HCT116 (cell line): ENCODE results near the gene MYLIP. TPM values are rescaled to one million over a fixed set of nuclear protein-coding genes. Genes with fewer than 3 reads are reported as not detected.

Experiments
- ATAC-seq: fragments of 200-7000 bp; cut with Tn5 transposase; 2 replicates; pipeline ENCODE4 v1.9.1; 2020; ENCODE audit warnings: mild to moderate bottlenecking, moderate library complexity
- BruUV-seq: library from RNA; stranded (reverse); fragments of 400-500 nt; replicated peaks from 2 replicates; lab custom pipeline; 2021; lab: Mats Ljungman, UMichigan
- CTCF ChIA-PET: fragments of 300-600 bp; sonication (Branson Sonifier 250); formaldehyde crosslinking; loops from one replicate; lab custom pipeline; 2021; ENCODE audit warnings: antibody characterized with exemption; lab: Charles Lee
- POLR2A ChIA-PET: fragments of 300-600, 350-600 bp; sonication (Branson Sonifier 250); formaldehyde crosslinking; loops from one replicate; lab custom pipeline; 2021; ENCODE audit warnings: antibody characterized with exemption; lab: Charles Lee
- RAD21 ChIA-PET, 2 experiments: fragments of 300-600 bp; sonication (Branson Sonifier 250); formaldehyde crosslinking; loops; one replicate each; lab custom pipeline; 2023; ENCODE audit warnings: low total read pairs in 2 of 2; ENCODE audit not compliant: uncharacterized antibody in 2 of 2, unreplicated experiment in 2 of 2, low non-redundant PET in 1 of 2; lab: Charles Lee
- DNase-seq: peaks from one replicate; pipeline ENCODE4 v3.0.0-alpha.2; 2010; ENCODE audit warnings: low read depth, low spot score
- H2AFZ ChIP-seq: fragments of 200-600 bp; shearing (Covaris generic), sonication (generic); 2 replicates; pipeline ENCODE4 v1.6.1; 2017; ENCODE audit warnings: low read depth, mixed run types, mixed read lengths, antibody characterized with exemption, low read length; ENCODE audit not compliant: poor library complexity, severe bottlenecking
- H3K27ac ChIP-seq: 2 replicates; pipeline ENCODE4 v1.5.1; 2012; ENCODE audit warnings: low read depth, low read length
- H3K27me3 ChIP-seq: fragments of 200-600 bp; sonication (generic); 2 replicates; pipeline ENCODE4 v1.6.1; 2016; ENCODE audit warnings: mixed run types, low read length, mixed read lengths; ENCODE audit not compliant: insufficient read depth
- H3K36me3 ChIP-seq, 2 experiments: fragments of 200-500 bp in 1 of 2; fragments of 200-600 bp in 1 of 2; sonication (Bioruptor generic) in 1 of 2; sonication (generic) in 1 of 2; 2 replicates each; pipeline versions ENCODE4 v1.5.1 to v1.6.1; 2014 to 2016; ENCODE audit warnings: low read length in 2 of 2, inconsistent platforms in 1 of 2, mixed read lengths in 1 of 2, mixed run types in 1 of 2; ENCODE audit not compliant: insufficient read depth in 2 of 2, control insufficient read depth in 1 of 2
- H3K4me1 ChIP-seq, 2 experiments: fragments of 200-600 bp in 1 of 2; sonication (generic) in 1 of 2; 2 replicates each; pipeline versions ENCODE4 v1.5.1 to v1.6.1; 2012 to 2017; ENCODE audit warnings: low read length in 2 of 2, inconsistent platforms in 1 of 2, mild to moderate bottlenecking in 1 of 2, mixed read lengths in 1 of 2, mixed run types in 1 of 2, moderate library complexity in 1 of 2; ENCODE audit not compliant: insufficient read depth in 2 of 2, control insufficient read depth in 1 of 2
- H3K4me2 ChIP-seq: fragments of 200-600 bp; sonication (generic); 2 replicates; pipeline ENCODE4 v1.6.1; 2017; ENCODE audit warnings: mixed run types, low read length, mixed read lengths
- H3K4me3 ChIP-seq, 2 experiments: fragments of 200-600 bp in 1 of 2; sonication (generic) in 1 of 2; replicated peaks in 1 of 2; 2 replicates each; pipeline ENCODE4 v1.5.1; 2011 to 2016; ENCODE audit warnings: low read length in 2 of 2, control low read depth in 1 of 2, low read depth in 1 of 2, mild to moderate bottlenecking in 1 of 2, mixed read lengths in 1 of 2, mixed run types in 1 of 2
- H3K79me2 ChIP-seq: fragments of 200-600 bp; sonication (generic); 2 replicates; pipeline ENCODE4 v1.6.1; 2017; ENCODE audit warnings: mild to moderate bottlenecking, mixed run types, low read length, moderate library complexity, mixed read lengths; ENCODE audit not compliant: insufficient read depth
- H3K9ac ChIP-seq: fragments of 200-600 bp; sonication (generic); 2 replicates; pipeline ENCODE4 v1.6.1; 2016; ENCODE audit warnings: low read length, mixed read lengths
- H3K9me2 ChIP-seq: fragments of 200-600 bp; sonication (generic), shearing (Covaris generic); 2 replicates; pipeline ENCODE4 v1.6.1; 2017; ENCODE audit warnings: mixed run types, mild to moderate bottlenecking, moderate library complexity; ENCODE audit not compliant: insufficient read depth
- H3K9me3 ChIP-seq, 2 experiments: fragments of 200-500 bp in 1 of 2; fragments of 200-600 bp in 1 of 2; sonication (Bioruptor generic) in 1 of 2; sonication (generic) in 1 of 2; 2 replicates each; pipeline ENCODE4 v1.6.1; 2014 to 2017; ENCODE audit warnings: low read length in 2 of 2, mixed read lengths in 2 of 2, inconsistent platforms in 1 of 2, low read depth in 1 of 2, mild to moderate bottlenecking in 1 of 2, mixed run types in 1 of 2, moderate library complexity in 1 of 2; ENCODE audit not compliant: control insufficient read depth in 1 of 2, insufficient read depth in 1 of 2
- H4K20me1 ChIP-seq: fragments of 200-600 bp; sonication (generic), shearing (Covaris generic); 2 replicates; pipeline ENCODE4 v1.6.1; 2017; ENCODE audit warnings: mixed run types, mild to moderate bottlenecking, moderate library complexity; ENCODE audit not compliant: insufficient read depth
- CBX3 ChIP-seq: IDR thresholded peaks from 2 replicates; pipeline ENCODE4 v1.6.1; 2012; ENCODE audit warnings: low read depth
- CEBPB ChIP-seq: IDR thresholded peaks from 2 replicates; pipeline ENCODE4 v1.6.1; 2012; ENCODE audit warnings: low read depth
- EZH2 ChIP-seq: fragments of 200-600 bp; sonication (generic); IDR thresholded peaks from 2 replicates; pipeline ENCODE4 v1.6.1; 2017; ENCODE audit warnings: antibody characterized with exemption, mixed run types
- EZH2phosphoT487 ChIP-seq: fragments of 200-600 bp; IDR thresholded peaks from 2 replicates; pipeline ENCODE4 v1.6.1; 2018; ENCODE audit warnings: antibody characterized with exemption, borderline replicate concordance
- POLR2A ChIP-seq: IDR thresholded peaks from 2 replicates; pipeline ENCODE4 v1.7.0; 2011; ENCODE audit warnings: borderline replicate concordance; ENCODE audit not compliant: insufficient read depth, insufficient read length; ENCODE audit errors: extremely low read depth
- POLR2AphosphoS5 ChIP-seq: IDR thresholded peaks from 2 replicates; pipeline ENCODE4 v1.6.1; 2011; ENCODE audit warnings: mild to moderate bottlenecking, low read depth, low read length, moderate library complexity
- SIN3A ChIP-seq: IDR thresholded peaks from 2 replicates; pipeline ENCODE4 v1.6.1; 2012; ENCODE audit warnings: low read depth
- SP1 ChIP-seq: IDR thresholded peaks from 2 replicates; pipeline ENCODE4 v1.6.1; 2012; ENCODE audit warnings: low read depth
- SRF ChIP-seq: IDR thresholded peaks from 2 replicates; pipeline ENCODE4 v1.6.1; 2012; ENCODE audit warnings: low read depth
- TCF7L2 ChIP-seq: IDR thresholded peaks from 2 replicates; pipeline ENCODE4 v1.7.0; 2011; ENCODE audit warnings: borderline replicate concordance, inconsistent platforms; ENCODE audit not compliant: insufficient read depth, insufficient read length; ENCODE audit errors: extremely low read depth
- YY1 ChIP-seq: IDR thresholded peaks from 2 replicates; pipeline ENCODE4 v1.6.1; 2011; ENCODE audit warnings: low read length, low read depth, moderate library complexity, mild to moderate bottlenecking; ENCODE audit not compliant: insufficient replicate concordance; ENCODE audit errors: extremely low read depth
- ZNF274 ChIP-seq: fragments of 200-500 bp; sonication (Bioruptor generic); IDR thresholded peaks from 2 replicates; pipeline ENCODE4 v1.6.1; 2014; ENCODE audit warnings: mild to moderate bottlenecking, low read depth, low read length, inconsistent platforms
- intact Hi-C: fragments of 100-400 bp; cut with micrococcal nuclease; formaldehyde crosslinking; loops from 2 replicates; pipeline ENCODE4 v1.10.0; 2022
- total RNA-seq: library from RNA; stranded (reverse); gene quantifications from one replicate; pipeline ENCODE4 v1.2.1, GENCODE V29; 2021; ENCODE audit not compliant: unreplicated experiment
- TF ChIP-seq, protein P1 (sequence below), 3 experiments: fragments of 200-600 bp in 1 of 3; sonication (generic) in 1 of 3; IDR thresholded peaks in 2 of 3; conservative IDR thresholded peaks in 1 of 3; 2 replicates each; pipeline ENCODE4 v1.5.1; 2012 to 2017; ENCODE audit warnings: low read depth in 2 of 3, low read length in 2 of 3, antibody characterized with exemption in 1 of 3, borderline replicate concordance in 1 of 3, control low read depth in 1 of 3, mild to moderate bottlenecking in 1 of 3, mixed read lengths in 1 of 3, mixed run types in 1 of 3, moderate library complexity in 1 of 3; ENCODE audit not compliant: insufficient read depth in 1 of 3
- TF ChIP-seq, protein P2 (sequence below): IDR thresholded peaks from 2 replicates; pipeline ENCODE4 v1.6.1; 2012
- TF ChIP-seq, protein P3 (sequence below): IDR thresholded peaks from 2 replicates; pipeline ENCODE4 v1.6.1; 2011; ENCODE audit warnings: mild to moderate bottlenecking, low read length, moderate library complexity; ENCODE audit not compliant: insufficient replicate concordance; ENCODE audit errors: extremely low read depth

MYLIP gene
- total RNA-seq, 1 experiment from 2014 or later, result 10.6 TPM

DNA sequence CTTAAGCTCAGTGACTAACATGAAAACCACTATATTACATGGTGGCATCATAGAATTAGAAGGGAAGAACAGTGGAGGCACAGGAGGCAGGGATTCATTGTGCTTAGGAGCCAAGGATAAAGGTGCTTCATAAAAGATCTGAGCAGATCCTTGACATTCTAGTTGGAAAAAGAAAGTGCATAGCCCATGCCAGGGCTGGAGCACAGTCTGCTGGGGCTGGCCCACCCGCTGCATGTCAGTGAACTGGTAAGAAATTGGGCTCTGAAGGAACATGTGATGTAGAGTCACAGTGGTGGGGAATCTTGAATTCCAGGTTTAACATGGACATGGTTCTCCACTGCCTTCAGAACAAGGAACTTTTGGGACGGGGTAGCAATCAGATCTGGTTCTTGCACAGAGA lies 20.4 kb downstream of the MYLIP start:
- no TSS peak for BruUV-seq
- ATAC-seq, result no peak

More for the DNA sequence above, 20.4 kb downstream of the MYLIP start:
- Histone ChIP-seq H4K20me1 (no peaks in the 10 kb centered on the region), H3K4me3 (no peak overlapping the region), H3K4me1 (no peaks in the 10 kb centered on the region), H3K27me3 (no peaks in the 10 kb centered on the region), H2AFZ (no peak overlapping the region), H3K9me2 (no peaks in the 10 kb centered on the region), H3K79me2 (no peaks in the 10 kb centered on the region), H3K4me2 (no peak overlapping the region), H3K27ac (no peak overlapping the region), H3K9me3 (no peaks in the 10 kb centered on the region), H3K9ac (no peak overlapping the region), H3K36me3 (peaks cover 12 to 24% of the 10 kb centered on the region in 2 experiments; a peak in 3 of 4 replicates)
- TF ChIP-seq TCF7L2 (no peak), YY1 (no peak), POLR2A (no peak), CEBPB (no peak), SP1 (no peak), CBX3 (no peak), EZH2phosphoT487 (no peak), ZNF274 (no peak), SRF (no peak), POLR2AphosphoS5 (no peak), SIN3A (no peak), EZH2 (no peak)
- TF ChIP-seq, protein P1, sequence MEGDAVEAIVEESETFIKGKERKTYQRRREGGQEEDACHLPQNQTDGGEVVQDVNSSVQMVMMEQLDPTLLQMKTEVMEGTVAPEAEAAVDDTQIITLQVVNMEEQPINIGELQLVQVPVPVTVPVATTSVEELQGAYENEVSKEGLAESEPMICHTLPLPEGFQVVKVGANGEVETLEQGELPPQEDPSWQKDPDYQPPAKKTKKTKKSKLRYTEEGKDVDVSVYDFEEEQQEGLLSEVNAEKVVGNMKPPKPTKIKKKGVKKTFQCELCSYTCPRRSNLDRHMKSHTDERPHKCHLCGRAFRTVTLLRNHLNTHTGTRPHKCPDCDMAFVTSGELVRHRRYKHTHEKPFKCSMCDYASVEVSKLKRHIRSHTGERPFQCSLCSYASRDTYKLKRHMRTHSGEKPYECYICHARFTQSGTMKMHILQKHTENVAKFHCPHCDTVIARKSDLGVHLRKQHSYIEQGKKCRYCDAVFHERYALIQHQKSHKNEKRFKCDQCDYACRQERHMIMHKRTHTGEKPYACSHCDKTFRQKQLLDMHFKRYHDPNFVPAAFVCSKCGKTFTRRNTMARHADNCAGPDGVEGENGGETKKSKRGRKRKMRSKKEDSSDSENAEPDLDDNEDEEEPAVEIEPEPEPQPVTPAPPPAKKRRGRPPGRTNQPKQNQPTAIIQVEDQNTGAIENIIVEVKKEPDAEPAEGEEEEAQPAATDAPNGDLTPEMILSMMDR (IDR thresholded peaks at IDR 0.05 in 2 of 3, conservative IDR thresholded peaks at IDR 0.05 in 1 of 3; ENCODE audit: borderline replicate concordance in 1 of 3, insufficient read depth in 1 of 3, low read depth in 2 of 3, low read length in 2 of 3), result no peak
- TF ChIP-seq, protein P2, sequence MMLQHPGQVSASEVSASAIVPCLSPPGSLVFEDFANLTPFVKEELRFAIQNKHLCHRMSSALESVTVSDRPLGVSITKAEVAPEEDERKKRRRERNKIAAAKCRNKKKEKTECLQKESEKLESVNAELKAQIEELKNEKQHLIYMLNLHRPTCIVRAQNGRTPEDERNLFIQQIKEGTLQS, result no peak
- TF ChIP-seq, protein P3, sequence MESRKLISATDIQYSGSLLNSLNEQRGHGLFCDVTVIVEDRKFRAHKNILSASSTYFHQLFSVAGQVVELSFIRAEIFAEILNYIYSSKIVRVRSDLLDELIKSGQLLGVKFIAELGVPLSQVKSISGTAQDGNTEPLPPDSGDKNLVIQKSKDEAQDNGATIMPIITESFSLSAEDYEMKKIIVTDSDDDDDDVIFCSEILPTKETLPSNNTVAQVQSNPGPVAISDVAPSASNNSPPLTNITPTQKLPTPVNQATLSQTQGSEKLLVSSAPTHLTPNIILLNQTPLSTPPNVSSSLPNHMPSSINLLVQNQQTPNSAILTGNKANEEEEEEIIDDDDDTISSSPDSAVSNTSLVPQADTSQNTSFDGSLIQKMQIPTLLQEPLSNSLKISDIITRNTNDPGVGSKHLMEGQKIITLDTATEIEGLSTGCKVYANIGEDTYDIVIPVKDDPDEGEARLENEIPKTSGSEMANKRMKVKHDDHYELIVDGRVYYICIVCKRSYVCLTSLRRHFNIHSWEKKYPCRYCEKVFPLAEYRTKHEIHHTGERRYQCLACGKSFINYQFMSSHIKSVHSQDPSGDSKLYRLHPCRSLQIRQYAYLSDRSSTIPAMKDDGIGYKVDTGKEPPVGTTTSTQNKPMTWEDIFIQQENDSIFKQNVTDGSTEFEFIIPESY, result no peak
- CTCF ChIA-PET, result no interaction called here
- intact Hi-C loops, result no loop called here
- POLR2A ChIA-PET, result no interaction called here
- DNase-seq, result no peak
- RAD21 ChIA-PET, result no interaction called here
